Thoracic aorta (tissue), 2 donors: ENCODE data around the gene WDR7. TPM values are rescaled to one million over a fixed set of nuclear protein-coding genes. Genes with fewer than 3 reads are reported as not detected.
A peak's percentile ranks its signal among the peaks of the same experiment; 100 is the strongest.

Source experiments
- ATAC-seq: fragments of 150-250 bp; one replicate; pipeline ENCODE4 v1.8.0; 2017; ENCODE audit warnings: low read depth; ENCODE audit not compliant: insufficient number of reproducible peaks, low FRiP score
- DNase-seq: peaks from one replicate; pipeline ENCODE4 v3.0.0-alpha.2; 2020; ENCODE audit warnings: low spot score
- H3K27ac ChIP-seq, 2 donors: fragments of 200-600 bp; sonication (generic); 1 replicate in 1 of 2; 2 replicates in 1 of 2; pipeline ENCODE4 v1.5.1; 2016; ENCODE audit warnings: mild to moderate bottlenecking in 2 of 2, moderate library complexity in 2 of 2
- H3K27me3 ChIP-seq: fragments of 200-600 bp; sonication (generic); replicated peaks from 2 replicates; pipeline ENCODE4 v1.6.0; 2016; ENCODE audit warnings: mild to moderate bottlenecking; ENCODE audit not compliant: insufficient read depth
- H3K36me3 ChIP-seq: fragments of 200-600 bp; sonication (generic); one replicate; pipeline ENCODE4 v1.5.1; 2016
- H3K4me1 ChIP-seq, 2 donors: fragments of 200-600 bp; sonication (generic); 1 replicate in 1 of 2; 2 replicates in 1 of 2; pipeline versions ENCODE4 v1.5.1 to v1.6.0; 2016; ENCODE audit warnings: low read depth in 2 of 2, mild to moderate bottlenecking in 1 of 2; ENCODE audit not compliant: control insufficient read depth in 1 of 2
- H3K4me3 ChIP-seq: fragments of 200-600 bp; sonication (generic); 2 replicates; pipeline ENCODE4 v1.5.1; 2016; ENCODE audit warnings: mild to moderate bottlenecking
- H3K9me3 ChIP-seq: fragments of 200-600 bp; sonication (generic); 2 replicates; pipeline ENCODE4 v1.5.1; 2016
- total RNA-seq, 2 donors: library from RNA; depleted of rRNA; stranded (reverse); fragments of >200 nt; gene quantifications; one replicate each; pipeline versions ENCODE4 v1.1.0 to v1.2.3, GENCODE V29; 2016
- TF ChIP-seq, protein P1 (sequence below): fragments of 200-600 bp; sonication (generic); IDR thresholded peaks from one replicate; pipeline ENCODE4 v1.5.1; 2019; ENCODE audit warnings: antibody characterized with exemption

Gene WDR7
- total RNA-seq, 2 donors from 2014 or later = 33.2 to 73.1 TPM

DNA sequence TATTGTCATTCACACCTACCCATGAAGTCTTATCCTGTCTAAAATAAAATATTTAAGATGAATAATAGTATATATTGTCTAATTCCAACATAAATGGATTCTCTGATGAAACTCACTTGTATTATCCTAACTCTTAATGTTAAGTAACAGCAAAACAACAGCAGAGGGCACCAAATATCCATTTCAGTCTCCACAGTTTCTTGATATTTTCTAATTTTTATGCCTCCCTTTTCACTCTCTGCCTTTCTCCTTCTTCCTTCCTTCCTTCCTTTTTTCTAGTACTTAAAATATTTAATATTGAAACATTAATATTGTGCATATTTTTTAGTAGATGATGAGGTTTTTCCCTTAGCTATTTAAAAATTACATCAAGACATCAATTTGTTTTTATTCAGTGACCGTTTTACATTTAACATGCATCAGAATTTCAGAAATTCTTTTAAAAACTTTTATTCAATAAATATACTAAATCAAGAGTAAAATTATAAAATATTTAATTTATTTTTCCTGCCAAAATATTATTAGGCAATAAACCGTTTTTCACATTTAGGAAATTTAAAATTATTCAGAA is 97.6 kb downstream of the WDR7 start:
- no peaks in the 10 kb centered on the region for H3K4me1 ChIP-seq
- H3K9me3 ChIP-seq = no peaks in the 10 kb centered on the region
- no peaks in the 10 kb centered on the region for H3K36me3 ChIP-seq
- ATAC-seq (no peak), DNase-seq (no peak)
- H3K4me3 ChIP-seq = no peak overlapping the region
- H3K27me3 ChIP-seq = no peaks in the 10 kb centered on the region
- TF ChIP-seq, protein P1, sequence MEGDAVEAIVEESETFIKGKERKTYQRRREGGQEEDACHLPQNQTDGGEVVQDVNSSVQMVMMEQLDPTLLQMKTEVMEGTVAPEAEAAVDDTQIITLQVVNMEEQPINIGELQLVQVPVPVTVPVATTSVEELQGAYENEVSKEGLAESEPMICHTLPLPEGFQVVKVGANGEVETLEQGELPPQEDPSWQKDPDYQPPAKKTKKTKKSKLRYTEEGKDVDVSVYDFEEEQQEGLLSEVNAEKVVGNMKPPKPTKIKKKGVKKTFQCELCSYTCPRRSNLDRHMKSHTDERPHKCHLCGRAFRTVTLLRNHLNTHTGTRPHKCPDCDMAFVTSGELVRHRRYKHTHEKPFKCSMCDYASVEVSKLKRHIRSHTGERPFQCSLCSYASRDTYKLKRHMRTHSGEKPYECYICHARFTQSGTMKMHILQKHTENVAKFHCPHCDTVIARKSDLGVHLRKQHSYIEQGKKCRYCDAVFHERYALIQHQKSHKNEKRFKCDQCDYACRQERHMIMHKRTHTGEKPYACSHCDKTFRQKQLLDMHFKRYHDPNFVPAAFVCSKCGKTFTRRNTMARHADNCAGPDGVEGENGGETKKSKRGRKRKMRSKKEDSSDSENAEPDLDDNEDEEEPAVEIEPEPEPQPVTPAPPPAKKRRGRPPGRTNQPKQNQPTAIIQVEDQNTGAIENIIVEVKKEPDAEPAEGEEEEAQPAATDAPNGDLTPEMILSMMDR = peak; percentile 45
- H3K27ac ChIP-seq = no peak overlapping the region

DNA sequence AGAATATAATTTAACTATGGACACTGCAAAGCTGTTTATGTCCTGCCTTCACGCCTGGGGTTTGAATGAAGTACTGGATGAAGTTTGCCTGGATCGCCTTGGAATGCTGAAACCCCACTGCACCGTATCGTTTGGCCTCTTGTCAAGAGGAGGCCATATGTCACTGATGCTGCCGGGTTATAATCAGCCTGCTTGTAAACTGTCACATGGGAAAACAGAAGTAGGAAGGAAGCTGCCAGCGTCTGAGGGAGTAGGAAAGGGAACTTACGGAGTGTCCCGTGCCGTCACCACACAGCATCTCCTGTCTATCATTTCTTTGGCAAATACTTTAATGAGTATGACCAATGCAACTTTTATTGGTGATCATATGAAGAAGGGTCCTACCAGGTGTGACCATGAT is 105.8 kb downstream of the WDR7 start:
- ATAC-seq (no peak), DNase-seq (no peak)
- no peaks in the 10 kb centered on the region for H3K9me3 ChIP-seq
- no peaks in the 10 kb centered on the region for H3K4me1 ChIP-seq
- H3K27ac ChIP-seq = no peak overlapping the region
- H3K36me3 ChIP-seq = peaks cover 2% of the 10 kb centered on the region
- H3K4me3 ChIP-seq = no peak overlapping the region
- no peaks in the 10 kb centered on the region for H3K27me3 ChIP-seq
- TF ChIP-seq, protein P1 = no peak

DNA sequence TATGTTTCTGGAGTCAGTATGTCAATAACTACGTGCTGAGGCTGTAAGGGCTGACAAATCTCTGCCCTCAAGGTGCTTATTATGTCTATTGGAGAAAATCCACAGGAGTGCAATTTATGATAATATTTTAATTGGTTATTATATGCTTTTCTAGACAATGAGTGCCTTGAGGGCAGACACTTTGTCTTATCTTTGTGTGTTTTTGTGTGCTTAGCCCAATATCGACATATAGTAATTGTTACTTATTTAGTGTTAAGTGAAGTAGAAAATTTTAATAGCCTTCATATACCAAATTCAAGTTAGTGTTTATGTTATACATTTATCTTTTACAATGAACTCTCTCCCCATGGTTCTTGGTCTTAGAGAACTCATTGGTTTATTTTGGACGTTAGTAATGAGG is 118.9 kb downstream of the WDR7 start:
- Histone ChIP-seq H3K4me1 (no peaks in the 10 kb centered on the region), H3K4me3 (no peak overlapping the region), H3K36me3 (peaks cover 3% of the 10 kb centered on the region), H3K9me3 (no peaks in the 10 kb centered on the region), H3K27me3 (no peaks in the 10 kb centered on the region), H3K27ac (no peak overlapping the region)
- ATAC-seq = no peak
- TF ChIP-seq, protein P1 = no peak
- DNase-seq = no peak

- ATAC-seq (no peak), DNase-seq (no peak)
- H3K27ac ChIP-seq = no peak overlapping the region
- TF ChIP-seq, protein P1 = no peak
- H3K4me1 ChIP-seq = no peaks in the 10 kb centered on the region
- no peak overlapping the region for H3K4me3 ChIP-seq
- H3K36me3 ChIP-seq = peaks cover 3% of the 10 kb centered on the region
- H3K9me3 ChIP-seq = no peaks in the 10 kb centered on the region
- no peaks in the 10 kb centered on the region for H3K27me3 ChIP-seq
Measured at GRCh38 chr18:56770873-56771272, 119.7 kb downstream of the WDR7 start.

DNA sequence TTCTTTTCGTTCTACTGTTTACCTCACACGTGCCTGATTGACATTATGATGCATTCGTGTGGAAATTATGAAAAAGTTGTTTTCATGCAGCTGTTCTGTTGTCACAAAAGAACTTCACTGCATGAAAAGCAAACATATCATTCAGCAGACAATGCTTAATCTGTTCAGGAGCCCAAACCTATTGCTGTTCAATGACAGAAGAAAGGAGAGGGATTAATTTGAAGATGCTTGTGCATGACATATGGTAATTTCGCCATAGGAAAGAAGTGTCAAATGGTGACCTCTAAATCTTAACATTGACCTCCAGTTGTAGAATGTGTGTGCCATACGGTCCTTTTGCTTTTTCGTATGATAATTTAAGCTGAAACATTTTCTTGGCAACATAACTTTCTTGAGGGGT is 124.5 kb downstream of the WDR7 start:
- Histone ChIP-seq H3K27ac (no peak overlapping the region), H3K4me1 (no peaks in the 10 kb centered on the region), H3K36me3 (peaks cover 3% of the 10 kb centered on the region), H3K27me3 (no peaks in the 10 kb centered on the region), H3K9me3 (no peaks in the 10 kb centered on the region), H3K4me3 (no peak overlapping the region)
- ATAC-seq = no peak
- TF ChIP-seq, protein P1 = no peak
- no peak for DNase-seq
